ENCODE results near the gene CCSER1.

CCSER1 gene

DNA sequence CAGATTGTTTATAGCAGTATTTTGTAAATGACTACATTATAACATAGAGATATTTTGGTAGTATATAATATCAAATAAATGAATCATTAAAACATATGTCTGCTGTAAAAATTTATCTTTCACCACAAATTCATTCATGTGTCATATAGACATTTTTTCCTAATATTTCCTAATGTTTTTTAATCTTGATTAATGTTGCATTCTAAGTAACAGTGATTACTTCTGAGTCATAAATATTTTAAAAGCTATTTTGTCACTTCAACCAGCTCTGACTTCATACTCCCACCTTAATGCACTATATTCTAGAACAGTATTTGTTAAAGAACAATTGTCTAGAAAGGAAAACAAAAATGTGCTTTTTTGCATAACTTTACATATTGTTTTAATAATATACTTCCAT lies 904.6 kb downstream of the CCSER1 start:
- DNase-seq = no peak
- H4K8ac ChIP-seq (ENCODE audit: low read depth, low read length) = no peak overlapping the region
- no peaks in the 10 kb centered on the region for H3K36me3 ChIP-seq (ENCODE audit: control insufficient read depth in 1 of 2, insufficient read depth in 2 of 2, low read length in 2 of 2)
- H3K4me2 ChIP-seq (ENCODE audit: low read length) = no peak overlapping the region
- no peaks in the 10 kb centered on the region for H3K79me1 ChIP-seq (ENCODE audit: low read length)
- H2AK5ac ChIP-seq (ENCODE audit: low read length) = no peak overlapping the region
- H4K91ac ChIP-seq (ENCODE audit: low read depth, low read length) = no peak overlapping the region
- no peak overlapping the region for H2BK5ac ChIP-seq (ENCODE audit: low read depth, low read length, poor library complexity)
- H3K9ac ChIP-seq (ENCODE audit: low read length) = no peak overlapping the region
- H3K27ac ChIP-seq (ENCODE audit: low read depth, low read length) = no peak overlapping the region
- no peaks in the 10 kb centered on the region for H3K79me2 ChIP-seq (ENCODE audit: control insufficient read depth, insufficient read depth, low read length, poor library complexity)
- H3K9me3 ChIP-seq (ENCODE audit: insufficient read depth, low read depth, low read length) = no peaks in the 10 kb centered on the region
- H2AFZ ChIP-seq (ENCODE audit: insufficient read depth, low read length, poor library complexity) = no peak overlapping the region
- no peak overlapping the region for H3K4ac ChIP-seq (ENCODE audit: low read depth, low read length)
- H2BK120ac ChIP-seq (ENCODE audit: insufficient read depth, low read length, poor library complexity) = no peak overlapping the region
- H4K12ac ChIP-seq (ENCODE audit: low read depth, low read length) = no peak overlapping the region
- no peak overlapping the region for H3K18ac ChIP-seq (ENCODE audit: low read length)
- H3K23ac ChIP-seq (ENCODE audit: low read length) = no peak overlapping the region
- no peak overlapping the region for H3K4me3 ChIP-seq (ENCODE audit: low read depth, low read length)
- no peak overlapping the region for H3K14ac ChIP-seq (ENCODE audit: low read length)
- H3K4me1 ChIP-seq (ENCODE audit: control insufficient read depth in 1 of 2, insufficient read depth in 2 of 2, low read length in 2 of 2) = no peaks in the 10 kb centered on the region
- no peaks in the 10 kb centered on the region for H3K27me3 ChIP-seq (ENCODE audit: insufficient read depth, low read length)
- no peak overlapping the region for H2BK12ac ChIP-seq (ENCODE audit: low read length)

DNA sequence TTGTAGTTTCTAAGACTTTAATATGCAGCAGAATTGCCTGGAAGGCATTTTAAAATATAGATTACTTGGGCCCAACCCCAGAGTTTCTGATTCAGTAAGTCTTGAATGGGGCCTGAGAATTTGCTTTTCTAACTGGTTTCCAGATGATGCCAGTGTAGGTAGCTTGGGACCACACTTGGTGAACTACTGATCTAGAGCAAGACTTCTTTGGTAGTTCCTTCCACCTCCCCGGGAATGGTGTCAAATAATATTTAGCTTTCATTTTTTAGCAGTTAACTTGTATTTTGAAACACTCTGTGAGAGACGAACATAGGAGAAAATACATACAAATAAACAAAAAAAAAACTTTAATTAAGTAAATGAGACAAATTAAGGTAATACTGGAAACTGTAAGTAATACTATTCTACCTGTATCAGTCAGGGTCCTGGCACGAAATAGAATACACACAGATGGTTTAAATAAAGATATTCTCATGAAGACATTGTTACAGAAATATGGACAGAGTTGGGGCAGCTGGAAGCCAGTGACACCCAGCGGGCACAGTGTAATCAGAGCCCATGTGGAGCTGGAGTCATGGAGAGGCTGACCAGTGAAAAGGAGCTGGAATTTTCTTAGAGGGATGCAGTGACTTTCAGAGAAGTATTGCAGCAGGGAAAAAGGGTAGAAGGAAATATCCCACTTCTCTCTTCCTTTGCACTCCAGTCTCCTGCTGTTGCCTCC lies 905.7 kb downstream of the CCSER1 start:
- Histone ChIP-seq H3K18ac (ENCODE audit: low read length) (no peak overlapping the region), H3K4ac (ENCODE audit: low read depth, low read length) (no peak overlapping the region), H3K36me3 (ENCODE audit: control insufficient read depth in 1 of 2, insufficient read depth in 2 of 2, low read length in 2 of 2) (no peaks in the 10 kb centered on the region), H3K9me3 (ENCODE audit: insufficient read depth, low read depth, low read length) (no peaks in the 10 kb centered on the region), H3K4me1 (ENCODE audit: control insufficient read depth in 1 of 2, insufficient read depth in 2 of 2, low read length in 2 of 2) (no peaks in the 10 kb centered on the region), H2AFZ (ENCODE audit: insufficient read depth, low read length, poor library complexity) (no peak overlapping the region), H3K23ac (ENCODE audit: low read length) (no peak overlapping the region), H4K12ac (ENCODE audit: low read depth, low read length) (no peak overlapping the region), H3K79me2 (ENCODE audit: control insufficient read depth, insufficient read depth, low read length, poor library complexity) (no peaks in the 10 kb centered on the region), H2BK12ac (ENCODE audit: low read length) (no peak overlapping the region), H3K14ac (ENCODE audit: low read length) (no peak overlapping the region), H3K27ac (ENCODE audit: low read depth, low read length) (no peak overlapping the region), H4K91ac (ENCODE audit: low read depth, low read length) (no peak overlapping the region), H2BK5ac (ENCODE audit: low read depth, low read length, poor library complexity) (no peak overlapping the region), H3K4me2 (ENCODE audit: low read length) (no peak overlapping the region), H3K9ac (ENCODE audit: low read length) (no peak overlapping the region), H3K27me3 (ENCODE audit: insufficient read depth, low read length) (no peaks in the 10 kb centered on the region), H3K4me3 (ENCODE audit: low read depth, low read length) (no peak overlapping the region), H2BK120ac (ENCODE audit: insufficient read depth, low read length, poor library complexity) (no peak overlapping the region), H2AK5ac (ENCODE audit: low read length) (no peak overlapping the region), H4K8ac (ENCODE audit: low read depth, low read length) (no peak overlapping the region), H3K79me1 (ENCODE audit: low read length) (no peaks in the 10 kb centered on the region)
- no CpG with 5 or more reads among the region's 4 CpGs for WGBS (ENCODE audit: extremely low coverage, insufficient coverage, insufficient read length)
- no peak for DNase-seq

DNA sequence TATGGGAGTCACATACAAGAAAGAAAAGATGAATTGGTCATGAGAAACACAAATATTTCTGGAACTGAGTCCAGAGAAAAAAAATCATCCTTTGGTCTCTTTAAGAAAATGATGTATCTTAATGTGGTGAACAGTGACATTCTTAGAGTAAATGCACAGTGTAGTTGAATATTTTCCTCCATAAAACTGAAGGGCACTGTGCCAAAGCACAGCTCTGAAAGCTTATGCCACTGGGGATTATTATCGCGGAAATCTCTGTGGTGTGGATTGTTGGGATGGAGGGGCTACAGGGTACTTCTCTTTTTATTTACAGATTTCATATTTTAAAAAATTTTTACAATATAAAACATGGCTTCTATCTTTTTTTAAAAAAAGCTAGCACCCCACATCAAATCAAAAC lies 908.1 kb downstream of the CCSER1 start:
- Histone ChIP-seq H2BK120ac (ENCODE audit: insufficient read depth, low read length, poor library complexity) (no peak overlapping the region), H3K79me1 (ENCODE audit: low read length) (no peaks in the 10 kb centered on the region)

DNA sequence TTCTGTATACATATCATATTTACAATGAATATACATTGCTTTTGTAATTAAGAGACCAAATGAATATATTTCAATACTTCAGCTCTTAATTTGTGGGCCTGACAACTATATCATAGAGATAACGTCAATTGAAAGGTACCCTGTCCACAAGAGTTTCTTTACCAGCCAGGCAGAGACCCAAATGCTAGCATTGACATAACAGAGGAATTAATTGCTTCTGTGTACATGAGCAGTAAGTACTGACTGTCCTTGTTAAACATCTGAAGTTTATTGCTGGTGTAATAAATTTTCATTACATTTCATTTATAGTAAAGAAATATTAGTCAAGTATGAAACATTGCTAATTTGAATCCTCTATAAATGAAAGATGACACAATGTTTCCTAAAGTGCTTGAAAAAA lies 910.8 kb downstream of the CCSER1 start:
- Histone ChIP-seq H3K27me3 (ENCODE audit: insufficient read depth, low read length) (no peaks in the 10 kb centered on the region), H4K8ac (ENCODE audit: low read depth, low read length) (no peak overlapping the region), H4K12ac (ENCODE audit: low read depth, low read length) (no peak overlapping the region), H2BK5ac (ENCODE audit: low read depth, low read length, poor library complexity) (no peak overlapping the region), H3K4ac (ENCODE audit: low read depth, low read length) (no peak overlapping the region), H2AFZ (ENCODE audit: insufficient read depth, low read length, poor library complexity) (no peak overlapping the region), H3K4me1 (ENCODE audit: control insufficient read depth in 1 of 2, insufficient read depth in 2 of 2, low read length in 2 of 2) (no peaks in the 10 kb centered on the region), H4K91ac (ENCODE audit: low read depth, low read length) (no peak overlapping the region), H3K18ac (ENCODE audit: low read length) (no peak overlapping the region), H3K79me1 (ENCODE audit: low read length) (peaks cover 1% of the 10 kb centered on the region), H2AK5ac (ENCODE audit: low read length) (no peak overlapping the region), H2BK12ac (ENCODE audit: low read length) (no peak overlapping the region), H2BK120ac (ENCODE audit: insufficient read depth, low read length, poor library complexity) (no peak overlapping the region), H3K79me2 (ENCODE audit: control insufficient read depth, insufficient read depth, low read length, poor library complexity) (no peaks in the 10 kb centered on the region), H3K14ac (ENCODE audit: low read length) (no peak overlapping the region), H3K9ac (ENCODE audit: low read length) (no peak overlapping the region), H3K36me3 (ENCODE audit: control insufficient read depth in 1 of 2, insufficient read depth in 2 of 2, low read length in 2 of 2) (no peaks in the 10 kb centered on the region), H3K23ac (ENCODE audit: low read length) (no peak overlapping the region), H3K9me3 (ENCODE audit: insufficient read depth, low read depth, low read length) (no peaks in the 10 kb centered on the region), H3K4me3 (ENCODE audit: low read depth, low read length) (no peak overlapping the region), H3K27ac (ENCODE audit: low read depth, low read length) (no peak overlapping the region), H3K4me2 (ENCODE audit: low read length) (no peak overlapping the region)
- DNase-seq = no peak
- WGBS (ENCODE audit: extremely low coverage, insufficient coverage, insufficient read length) = no CpG with 5 or more reads among the region's 1 CpG

More for the DNA sequence above, 908.1 kb downstream of the CCSER1 start:
- no peak overlapping the region for H3K27ac ChIP-seq (ENCODE audit: low read depth, low read length)
- no peak overlapping the region for H4K91ac ChIP-seq (ENCODE audit: low read depth, low read length)
- no peak overlapping the region for H3K4me3 ChIP-seq (ENCODE audit: low read depth, low read length)
- no peak overlapping the region for H2BK12ac ChIP-seq (ENCODE audit: low read length)
- no peak overlapping the region for H2AFZ ChIP-seq (ENCODE audit: insufficient read depth, low read length, poor library complexity)
- H3K9ac ChIP-seq (ENCODE audit: low read length) = no peak overlapping the region
- no peaks in the 10 kb centered on the region for H3K4me1 ChIP-seq (ENCODE audit: control insufficient read depth in 1 of 2, insufficient read depth in 2 of 2, low read length in 2 of 2)
- H3K9me3 ChIP-seq (ENCODE audit: insufficient read depth, low read depth, low read length) = no peaks in the 10 kb centered on the region
- H3K18ac ChIP-seq (ENCODE audit: low read length) = no peak overlapping the region
- DNase-seq = no peak
- no peak overlapping the region for H3K14ac ChIP-seq (ENCODE audit: low read length)
- H4K12ac ChIP-seq (ENCODE audit: low read depth, low read length) = no peak overlapping the region
- no peaks in the 10 kb centered on the region for H3K27me3 ChIP-seq (ENCODE audit: insufficient read depth, low read length)
- no peak overlapping the region for H4K8ac ChIP-seq (ENCODE audit: low read depth, low read length)
- H3K23ac ChIP-seq (ENCODE audit: low read length) = no peak overlapping the region
- no peaks in the 10 kb centered on the region for H3K79me2 ChIP-seq (ENCODE audit: control insufficient read depth, insufficient read depth, low read length, poor library complexity)
- H3K36me3 ChIP-seq (ENCODE audit: control insufficient read depth in 1 of 2, insufficient read depth in 2 of 2, low read length in 2 of 2) = no peaks in the 10 kb centered on the region
- no peak overlapping the region for H3K4me2 ChIP-seq (ENCODE audit: low read length)
- no peak overlapping the region for H2BK5ac ChIP-seq (ENCODE audit: low read depth, low read length, poor library complexity)
- no CpG with 5 or more reads among the region's 2 CpGs for WGBS (ENCODE audit: extremely low coverage, insufficient coverage, insufficient read length)
- no peak overlapping the region for H3K4ac ChIP-seq (ENCODE audit: low read depth, low read length)
- H2AK5ac ChIP-seq (ENCODE audit: low read length) = no peak overlapping the region

Measured in trophoblast cell (in vitro differentiated cells and primary cell).